MV-4-11 (cell line): ENCODE data around the gene NR1D1.
A peak's percentile ranks its signal among the peaks of the same experiment; 100 is the strongest.

Experiments
- DNase-seq: peaks from one replicate; lab custom pipeline; 2025; lab: John Stamatoyannopoulos, UW

The NR1D1 gene

GRCh38 chr17:40062329-40063186, 37.8 kb downstream of the NR1D1 start, which contains the start of gene THRA:
THRA (plus strand) TSS chr17:40062965; CDS start chr17:40074489, 11,524 bp downstream.
- DNase-seq = peak; percentile 33

- DNase-seq = no peak
These were observed 38.8 kb downstream of the NR1D1 start for GRCh38 chr17:40061609-40062038.

GRCh38 chr17:40060887-40061608, 39.3 kb downstream of the NR1D1 start:
- DNase-seq = no peak

DNA sequence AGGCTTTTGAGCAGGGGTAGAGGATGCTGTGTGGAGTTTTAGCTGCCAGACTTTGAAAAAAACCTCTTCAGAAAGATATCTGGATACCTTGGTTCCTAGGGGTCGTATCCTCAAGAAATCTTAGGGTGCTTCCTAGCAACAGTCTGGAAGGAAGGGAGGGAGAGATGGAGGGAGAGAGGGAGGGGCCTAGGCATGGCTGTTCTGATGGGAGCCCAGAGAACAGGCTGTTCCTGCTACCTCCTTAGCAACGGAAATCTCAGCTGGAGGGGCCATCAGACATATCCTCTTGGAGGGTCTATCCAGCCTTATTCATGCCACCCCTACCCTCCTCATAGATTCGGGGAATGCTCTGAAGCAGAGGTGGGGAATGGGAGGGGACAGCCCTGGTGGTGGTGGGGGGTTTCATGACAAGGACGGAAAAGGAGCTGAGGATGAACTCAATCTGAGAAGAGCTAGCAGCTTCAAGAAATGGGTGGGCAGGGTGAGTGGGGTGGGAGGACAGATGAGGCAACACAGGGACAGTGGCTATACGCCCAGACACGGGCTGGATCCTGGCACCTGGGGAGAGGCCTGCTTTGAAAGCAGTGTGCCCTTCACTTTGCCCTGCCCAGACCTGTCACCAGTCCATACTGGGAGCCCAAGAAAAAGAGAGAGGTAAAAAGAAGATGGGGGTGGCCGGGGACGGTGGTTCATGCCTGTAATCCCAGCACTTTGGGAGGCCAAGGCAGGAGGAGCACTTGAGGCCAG, 40.5 kb downstream of the NR1D1 start:
- DNase-seq = no peak

- no peak for DNase-seq
These were observed 41.5 kb downstream of the NR1D1 start for GRCh38 chr17:40058865-40059264.

DNA sequence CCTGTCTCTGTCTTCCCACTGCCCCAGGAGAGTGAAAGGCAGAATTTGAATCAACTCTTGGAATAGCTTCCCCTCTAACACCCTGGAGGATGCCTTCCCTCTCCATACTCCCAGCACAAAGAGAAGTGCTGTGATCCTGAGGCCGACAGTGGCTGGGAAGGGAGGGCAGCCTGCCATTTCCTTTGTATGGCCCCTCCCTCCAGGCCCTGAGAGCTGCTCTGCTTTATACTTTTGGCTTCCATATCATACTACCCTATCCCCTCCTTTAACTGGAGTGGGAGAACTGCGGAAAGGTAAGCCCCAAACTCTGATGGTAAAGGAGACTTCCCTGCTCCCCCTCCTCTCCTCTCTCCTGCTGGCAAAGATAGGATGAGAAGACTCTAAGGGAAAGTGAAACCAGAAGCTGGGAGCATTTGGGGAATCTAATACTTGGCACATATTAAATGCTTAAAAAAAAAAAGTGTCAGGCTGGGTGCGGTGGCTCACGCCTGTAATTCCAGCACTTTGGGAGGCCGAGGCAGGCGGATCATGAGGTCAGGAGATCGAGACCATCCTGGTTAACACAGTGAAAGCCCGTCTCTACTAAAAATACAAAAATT, 42.1 kb downstream of the NR1D1 start:
- DNase-seq = no peak

GRCh38 chr17:40056379-40057015, 43.9 kb downstream of the NR1D1 start:
- DNase-seq = no peak
